GM12874 (cell line): Measurements from ENCODE around the gene TTLL5.

ENCODE experiments used
- TF ChIP-seq, protein P1 (sequence below): IDR thresholded peaks from 2 replicates; pipeline ENCODE4 v1.5.1; 2011; ENCODE audit warnings: low read depth, mild to moderate bottlenecking, control low read depth, low read length, moderate library complexity; ENCODE audit not compliant: insufficient read depth

TTLL5 gene

DNA sequence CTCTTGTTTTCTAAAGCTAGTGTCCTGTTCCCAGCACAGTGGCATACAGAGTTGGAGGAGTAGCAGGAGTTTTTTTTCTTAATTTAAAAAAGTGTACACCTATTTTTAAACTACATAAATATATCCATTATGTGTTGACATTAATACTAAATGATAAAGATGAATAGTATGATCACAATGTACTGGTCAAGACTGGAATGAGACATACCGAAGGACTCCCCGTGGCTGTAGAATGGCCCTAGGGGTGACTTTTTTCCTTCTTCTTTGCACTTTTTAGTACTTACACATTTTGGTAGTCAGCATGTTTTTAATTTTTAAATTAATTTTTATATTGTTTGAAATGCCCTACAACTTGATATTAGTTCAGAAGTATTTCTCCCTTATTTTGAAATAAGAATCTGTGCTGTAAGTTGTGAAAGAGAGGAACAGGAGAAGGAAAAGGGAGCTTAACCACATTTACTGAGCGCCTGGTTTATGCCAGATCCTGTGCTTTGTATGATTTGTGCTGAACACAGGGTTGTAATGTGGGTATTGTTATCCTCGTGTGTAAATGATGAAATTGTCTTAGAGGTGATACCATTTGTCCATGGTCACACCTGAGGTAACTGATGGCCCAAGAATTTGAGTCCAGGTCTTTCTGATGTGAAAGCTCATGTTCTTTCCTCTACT is 184.2 kb downstream of the TTLL5 start:
- TF ChIP-seq, protein P1, sequence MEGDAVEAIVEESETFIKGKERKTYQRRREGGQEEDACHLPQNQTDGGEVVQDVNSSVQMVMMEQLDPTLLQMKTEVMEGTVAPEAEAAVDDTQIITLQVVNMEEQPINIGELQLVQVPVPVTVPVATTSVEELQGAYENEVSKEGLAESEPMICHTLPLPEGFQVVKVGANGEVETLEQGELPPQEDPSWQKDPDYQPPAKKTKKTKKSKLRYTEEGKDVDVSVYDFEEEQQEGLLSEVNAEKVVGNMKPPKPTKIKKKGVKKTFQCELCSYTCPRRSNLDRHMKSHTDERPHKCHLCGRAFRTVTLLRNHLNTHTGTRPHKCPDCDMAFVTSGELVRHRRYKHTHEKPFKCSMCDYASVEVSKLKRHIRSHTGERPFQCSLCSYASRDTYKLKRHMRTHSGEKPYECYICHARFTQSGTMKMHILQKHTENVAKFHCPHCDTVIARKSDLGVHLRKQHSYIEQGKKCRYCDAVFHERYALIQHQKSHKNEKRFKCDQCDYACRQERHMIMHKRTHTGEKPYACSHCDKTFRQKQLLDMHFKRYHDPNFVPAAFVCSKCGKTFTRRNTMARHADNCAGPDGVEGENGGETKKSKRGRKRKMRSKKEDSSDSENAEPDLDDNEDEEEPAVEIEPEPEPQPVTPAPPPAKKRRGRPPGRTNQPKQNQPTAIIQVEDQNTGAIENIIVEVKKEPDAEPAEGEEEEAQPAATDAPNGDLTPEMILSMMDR, result no peak

DNA sequence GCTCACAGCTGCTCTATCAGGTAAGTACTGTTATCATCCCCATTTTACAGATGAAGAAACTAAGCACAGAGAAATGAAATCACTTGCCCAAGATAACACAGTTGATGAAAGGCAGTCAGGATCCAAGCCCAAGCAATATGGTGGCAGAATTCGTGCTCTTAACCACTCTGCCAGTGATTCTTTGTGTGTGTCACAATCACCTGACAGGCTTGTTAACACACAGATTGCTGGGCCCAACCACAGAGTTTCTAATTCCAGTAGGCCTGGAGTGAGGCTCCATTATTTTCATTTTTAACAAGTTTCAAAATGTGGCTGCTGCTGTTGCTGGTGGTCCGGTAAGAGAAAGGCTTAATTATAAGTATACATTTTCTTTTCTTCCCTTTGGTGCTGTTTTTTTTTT is 186.5 kb downstream of the TTLL5 start:
- TF ChIP-seq, protein P1, result no peak

DNA sequence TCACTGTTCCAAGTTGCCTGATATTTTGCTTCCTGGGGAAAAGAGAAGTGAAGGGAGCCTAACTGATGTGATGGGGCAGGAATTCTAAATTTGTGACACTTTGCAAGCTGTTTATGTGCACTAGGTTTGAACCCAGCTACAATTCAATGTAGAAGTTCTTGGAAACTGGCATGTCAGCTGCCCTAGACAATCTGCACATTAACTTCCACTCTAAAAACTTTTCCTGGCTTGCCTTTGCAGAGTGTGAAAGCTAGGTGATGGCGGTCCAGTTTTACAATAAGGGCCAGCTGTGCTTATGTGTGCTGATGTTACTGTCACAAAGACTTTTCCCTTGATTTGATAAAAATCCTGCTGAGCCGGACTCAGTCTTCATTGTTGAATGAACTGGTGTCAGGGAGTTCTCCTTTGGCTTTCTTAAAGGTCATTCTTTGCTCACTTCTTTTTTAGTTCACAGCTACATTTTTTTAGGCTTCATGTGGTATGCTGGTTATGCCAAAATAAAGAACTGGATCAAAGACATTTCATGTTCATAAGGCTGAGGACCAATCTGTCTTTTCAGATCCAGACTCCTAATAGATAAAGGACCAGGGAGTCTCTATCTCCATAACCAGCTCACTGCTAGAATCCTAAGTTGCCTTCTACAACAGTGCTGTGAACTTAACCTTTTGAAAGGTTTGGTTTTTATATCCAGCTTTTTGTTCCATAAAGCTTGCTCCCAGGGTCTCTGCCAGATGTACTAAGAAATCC is 187.3 kb downstream of the TTLL5 start:
- TF ChIP-seq, protein P1, result no peak

DNA sequence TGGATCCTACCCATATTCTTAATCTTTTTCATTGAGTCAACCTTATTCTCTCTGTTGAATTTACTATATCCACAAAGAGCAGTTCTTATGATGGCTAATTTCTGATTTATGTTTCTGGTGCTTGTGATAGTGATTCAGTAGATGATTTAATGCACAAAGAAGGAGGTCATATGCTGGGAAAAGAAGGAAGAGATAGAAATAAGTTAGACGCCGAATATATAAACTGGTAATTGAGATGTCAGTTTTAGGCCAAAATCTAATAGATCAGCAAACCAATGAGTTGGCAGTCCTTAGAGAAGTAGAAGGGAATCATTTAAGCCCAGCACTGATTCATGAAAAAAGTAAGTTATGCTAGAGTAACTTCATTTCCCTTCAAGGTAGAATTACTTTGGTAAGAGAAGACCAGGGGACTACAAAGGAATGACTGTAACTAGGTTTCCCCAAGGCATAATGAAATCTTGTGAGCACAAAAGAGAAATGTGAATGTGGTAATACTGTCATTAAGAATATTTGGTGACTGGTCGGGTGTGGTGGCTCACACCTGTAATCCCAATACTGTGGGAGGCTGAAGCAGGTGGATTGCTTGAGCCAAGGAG is 188.4 kb downstream of the TTLL5 start:
- TF ChIP-seq, protein P1, result no peak

DNA sequence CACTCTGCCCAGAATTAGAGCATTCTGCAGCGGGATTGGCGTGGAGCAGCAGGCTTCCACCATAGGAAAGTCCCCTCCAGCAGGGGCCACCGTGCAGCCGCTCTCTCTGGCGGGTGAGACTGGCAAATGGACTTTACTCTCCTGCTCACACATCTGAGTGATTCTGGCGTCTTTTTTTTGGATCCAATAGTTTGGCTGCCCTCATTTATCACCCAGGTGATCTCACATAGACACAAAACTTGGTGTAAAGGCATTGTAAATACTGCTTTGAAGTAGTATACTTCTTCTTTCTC is 190.5 kb downstream of the TTLL5 start:
- TF ChIP-seq, protein P1, result no peak

DNA sequence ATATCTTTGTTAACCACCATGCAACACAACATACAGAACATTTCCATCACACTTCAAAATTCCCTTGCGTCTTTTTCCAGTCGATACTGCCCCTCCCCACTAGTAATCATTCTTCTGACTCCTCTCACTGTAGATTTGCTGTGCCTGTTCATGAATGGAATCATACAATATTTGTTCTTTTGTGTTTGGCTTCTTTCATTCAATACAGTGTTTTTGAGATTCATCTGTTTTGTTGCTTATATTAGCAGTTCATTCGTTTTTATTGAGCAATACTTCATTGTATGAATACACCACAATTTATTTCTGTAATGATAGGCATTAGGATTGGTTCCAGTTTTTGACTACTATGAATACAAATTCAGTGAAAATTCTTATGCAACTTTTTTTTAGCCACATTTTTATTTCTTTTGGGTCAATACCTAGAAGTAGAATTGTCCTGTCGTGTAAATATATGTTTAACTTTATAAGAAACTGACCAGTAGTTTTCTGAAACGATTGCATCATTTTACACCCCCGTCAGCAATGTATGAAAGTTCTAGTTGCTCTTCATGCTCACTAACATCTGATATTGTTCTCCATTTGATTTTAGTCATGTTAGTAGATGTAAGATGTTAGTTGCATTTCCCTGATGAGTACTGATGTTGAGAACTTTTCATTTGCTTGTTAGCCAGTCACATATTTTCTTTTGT is 193.2 kb downstream of the TTLL5 start:
- TF ChIP-seq, protein P1, result no peak

DNA sequence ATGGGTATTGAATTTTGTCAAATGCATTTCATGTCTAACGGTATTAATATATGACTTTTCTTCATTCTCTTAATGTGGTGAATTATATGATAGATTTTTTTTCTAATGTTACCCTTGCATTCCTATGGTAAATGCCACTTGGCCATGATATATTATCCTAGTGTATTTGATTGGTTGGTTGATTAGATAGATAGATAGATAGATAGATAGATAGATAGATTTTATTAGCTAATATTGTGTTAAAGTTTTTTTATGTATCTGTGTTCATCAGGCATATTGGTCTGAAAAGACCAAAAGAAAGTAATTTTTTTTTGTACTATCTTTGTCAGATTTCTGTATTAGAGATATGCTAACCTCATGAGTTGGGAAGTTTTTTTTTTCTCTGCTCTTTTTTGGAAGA is 196.2 kb downstream of the TTLL5 start:
- TF ChIP-seq, protein P1, result no peak
